Ovary (tissue), 3 donors: ENCODE measurements around the gene PWP2.

ENCODE experiments used
- EP300 ChIP-seq: sonication (generic); formaldehyde crosslinking; IDR thresholded peaks from one replicate; pipeline ENCODE4 v1.6.1; 2017; ENCODE audit warnings: antibody characterized with exemption
- POLR2A ChIP-seq: fragments of 450-650 bp; IDR thresholded peaks from one replicate; pipeline ENCODE4 v1.6.1; 2017; ENCODE audit warnings: antibody characterized with exemption, mild to moderate bottlenecking, moderate library complexity
- TF ChIP-seq, protein P1 (sequence below), 3 donors: fragments of 450-650 bp in 2 of 3; fragments of 200-600 bp in 1 of 3; IDR thresholded peaks; one replicate each; pipeline versions ENCODE4 v1.5.1 to v1.8.0; 2016 to 2022; ENCODE audit warnings: antibody characterized with exemption in 3 of 3, mild to moderate bottlenecking in 1 of 3
- donor health status: DM: no; HTN: no; CAD: no.

DNA sequence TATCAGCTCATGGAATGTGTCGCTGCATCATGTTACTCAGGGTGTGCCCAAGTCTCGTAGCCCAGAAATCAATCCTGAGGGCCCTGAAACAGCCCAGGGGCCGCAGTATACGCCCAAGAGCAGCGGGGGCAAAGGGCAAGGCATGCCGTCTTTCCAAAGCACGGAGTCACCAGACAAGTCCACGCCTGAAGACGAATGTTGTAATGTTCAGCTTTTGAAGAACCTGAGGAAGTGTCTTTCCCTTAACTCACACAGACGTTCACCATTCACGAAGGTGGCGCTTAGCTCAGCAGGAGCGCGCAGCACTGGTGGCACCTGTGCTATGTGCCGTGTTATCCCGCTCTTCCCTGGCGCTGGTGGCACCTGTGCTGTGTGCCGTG lies 18.8 kb upstream of the PWP2 start:
- no peak for TF ChIP-seq POLR2A
- TF ChIP-seq, protein P1, sequence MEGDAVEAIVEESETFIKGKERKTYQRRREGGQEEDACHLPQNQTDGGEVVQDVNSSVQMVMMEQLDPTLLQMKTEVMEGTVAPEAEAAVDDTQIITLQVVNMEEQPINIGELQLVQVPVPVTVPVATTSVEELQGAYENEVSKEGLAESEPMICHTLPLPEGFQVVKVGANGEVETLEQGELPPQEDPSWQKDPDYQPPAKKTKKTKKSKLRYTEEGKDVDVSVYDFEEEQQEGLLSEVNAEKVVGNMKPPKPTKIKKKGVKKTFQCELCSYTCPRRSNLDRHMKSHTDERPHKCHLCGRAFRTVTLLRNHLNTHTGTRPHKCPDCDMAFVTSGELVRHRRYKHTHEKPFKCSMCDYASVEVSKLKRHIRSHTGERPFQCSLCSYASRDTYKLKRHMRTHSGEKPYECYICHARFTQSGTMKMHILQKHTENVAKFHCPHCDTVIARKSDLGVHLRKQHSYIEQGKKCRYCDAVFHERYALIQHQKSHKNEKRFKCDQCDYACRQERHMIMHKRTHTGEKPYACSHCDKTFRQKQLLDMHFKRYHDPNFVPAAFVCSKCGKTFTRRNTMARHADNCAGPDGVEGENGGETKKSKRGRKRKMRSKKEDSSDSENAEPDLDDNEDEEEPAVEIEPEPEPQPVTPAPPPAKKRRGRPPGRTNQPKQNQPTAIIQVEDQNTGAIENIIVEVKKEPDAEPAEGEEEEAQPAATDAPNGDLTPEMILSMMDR (IDR thresholded peaks at IDR 0.05) = no peak
- TF ChIP-seq EP300 = no peak
